Panc1 (cell line): ENCODE measurements around the gene CMKLR1.

Source experiments
- CTCF ChIP-seq: fragments of 450-650 bp; IDR thresholded peaks from 2 replicates; pipeline ENCODE4 v1.5.1; 2017; ENCODE audit warnings: mild to moderate bottlenecking
- REST ChIP-seq, 2 experiments: IDR thresholded peaks; 2 replicates each; pipeline ENCODE4 v1.6.1; 2011 to 2012; ENCODE audit warnings: low read depth in 2 of 2, control low read depth in 1 of 2, low read length in 1 of 2, mild to moderate bottlenecking in 1 of 2, moderate library complexity in 1 of 2; ENCODE audit not compliant: insufficient read depth in 1 of 2

GRCh38 chr12:108333898-108334699 is 5.0 kb downstream of the CMKLR1 start:
- TF ChIP-seq CTCF (no peak), REST (IDR thresholded peaks at IDR 0.05; ENCODE audit: insufficient read depth in 1 of 2, low read depth in 2 of 2, low read length in 1 of 2) (no peak)
